ENCODE results near the gene EHF.

DNA sequence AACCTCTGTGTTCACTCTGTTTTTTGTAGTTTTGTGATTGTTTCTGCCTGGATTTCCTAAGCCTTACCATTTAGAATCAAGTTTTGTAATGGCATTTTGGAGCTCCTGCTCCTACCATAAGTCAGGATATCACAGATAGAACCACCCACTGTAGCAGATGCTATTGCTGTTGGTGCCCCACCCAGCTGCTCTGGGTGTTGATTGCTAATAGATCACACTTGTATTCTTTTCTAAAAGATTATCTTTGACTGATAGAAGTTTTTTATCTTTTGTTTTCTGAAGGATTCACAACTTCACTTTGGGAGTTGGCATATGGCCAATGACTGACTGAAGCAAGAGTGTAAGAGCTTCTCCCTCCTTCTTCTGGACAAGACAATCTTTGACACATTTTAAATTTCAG, 76.0 kb downstream of the EHF start:
- TF ChIP-seq CTCF (IDR thresholded peaks at IDR 0.05; ENCODE audit: poor library complexity) = no peak
- TF ChIP-seq EZH2 (IDR thresholded peaks at IDR 0.05; ENCODE audit: borderline replicate concordance) = no peak

Measured in hepatocyte (in vitro differentiated cells).